ENCODE data around the gene IRX2. TPM values are rescaled to one million over a fixed set of nuclear protein-coding genes. Genes with fewer than 3 reads are reported as not detected.

Gene IRX2
- total and polyA plus RNA-seq, 10 of the 15 experiments (the other 5 are each of a cell fraction or from before 2014, with no cell fraction given), result not detected

DNA sequence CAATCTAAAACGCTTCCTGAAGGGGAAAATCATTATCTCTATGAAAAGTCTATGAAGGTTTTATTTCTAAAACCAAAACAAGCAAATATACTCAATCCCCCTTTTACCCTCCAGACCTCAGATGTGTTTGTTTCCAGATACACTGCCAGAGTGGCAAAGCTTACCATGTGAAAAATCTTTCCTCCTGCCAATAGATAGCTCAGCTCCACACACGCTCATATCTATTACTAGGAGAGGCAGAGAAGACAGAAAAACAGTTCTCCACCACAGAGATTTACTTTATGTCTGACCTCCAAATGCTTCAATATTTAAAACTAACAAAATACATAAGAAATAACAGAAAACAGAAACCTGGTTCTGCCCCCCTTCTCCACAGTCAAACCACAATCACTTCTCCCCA, 7.0 kb downstream of the IRX2 start:
- 0% methylated on average over 2 of the region's 2 CpGs for WGBS (ENCODE audit: insufficient coverage, insufficient replicate concordance, low lambda C conversion rate, missing lambda C conversion rate)
- TF ChIP-seq ZNF24 (IDR thresholded peaks at IDR 0.05) (no peak), NKRF (conservative IDR thresholded peaks at IDR 0.05) (no peak), IRF3 (IDR thresholded peaks at IDR 0.05) (no peak), CBFB (IDR thresholded peaks at IDR 0.05; ENCODE audit: low read depth) (no peak), SUPT20H (IDR thresholded peaks at IDR 0.05; ENCODE audit: borderline replicate concordance, control insufficient read depth, low read depth, low read length) (no peak), BMI1 (IDR thresholded peaks at IDR 0.05; ENCODE audit: borderline replicate concordance) (no peak), NR2C1 (IDR thresholded peaks at IDR 0.05) (no peak), KAT2A (conservative IDR thresholded peaks at IDR 0.05; ENCODE audit: control insufficient read depth, low read depth, low read length) (no peak), STAT3 (IDR thresholded peaks at IDR 0.05; ENCODE audit: low read depth, low read length) (no peak), YBX1 (IDR thresholded peaks at IDR 0.05) (no peak), ZNF384 (IDR thresholded peaks at IDR 0.05; ENCODE audit: borderline replicate concordance, low read depth, low read length) (no peak), POLR2AphosphoS5 (IDR thresholded peaks at IDR 0.05; ENCODE audit: low read length) (no peak)
- TF ChIP-seq, protein P1, sequence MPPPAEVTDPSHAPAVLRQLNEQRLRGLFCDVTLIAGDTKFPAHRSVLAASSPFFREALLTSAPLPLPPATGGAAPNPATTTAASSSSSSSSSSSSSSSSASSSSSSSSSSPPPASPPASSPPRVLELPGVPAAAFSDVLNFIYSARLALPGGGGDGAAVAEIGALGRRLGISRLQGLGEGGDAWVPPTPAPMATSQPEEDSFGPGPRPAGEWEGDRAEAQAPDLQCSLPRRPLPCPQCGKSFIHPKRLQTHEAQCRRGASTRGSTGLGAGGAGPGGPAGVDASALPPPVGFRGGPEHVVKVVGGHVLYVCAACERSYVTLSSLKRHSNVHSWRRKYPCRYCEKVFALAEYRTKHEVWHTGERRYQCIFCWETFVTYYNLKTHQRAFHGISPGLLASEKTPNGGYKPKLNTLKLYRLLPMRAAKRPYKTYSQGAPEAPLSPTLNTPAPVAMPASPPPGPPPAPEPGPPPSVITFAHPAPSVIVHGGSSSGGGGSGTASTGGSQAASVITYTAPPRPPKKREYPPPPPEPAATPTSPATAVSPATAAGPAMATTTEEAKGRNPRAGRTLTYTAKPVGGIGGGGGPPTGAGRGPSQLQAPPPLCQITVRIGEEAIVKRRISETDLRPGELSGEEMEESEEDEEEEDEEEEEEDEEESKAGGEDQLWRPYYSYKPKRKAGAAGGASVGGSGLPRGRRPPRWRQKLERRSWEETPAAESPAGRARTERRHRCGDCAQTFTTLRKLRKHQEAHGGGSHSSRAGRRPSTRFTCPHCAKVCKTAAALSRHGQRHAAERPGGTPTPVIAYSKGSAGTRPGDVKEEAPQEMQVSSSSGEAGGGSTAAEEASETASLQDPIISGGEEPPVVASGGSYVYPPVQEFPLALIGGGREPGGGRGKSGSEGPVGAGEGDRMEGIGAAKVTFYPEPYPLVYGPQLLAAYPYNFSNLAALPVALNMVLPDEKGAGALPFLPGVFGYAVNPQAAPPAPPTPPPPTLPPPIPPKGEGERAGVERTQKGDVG (CRISPR knock-in tag; IDR thresholded peaks at IDR 0.05), result no peak
- SMC1A ChIA-PET (ENCODE audit: uncharacterized antibody, unreplicated experiment), result no interaction called here
- Histone ChIP-seq H3K4me3 (no peak overlapping the region), H3K27me3 (replicated peaks in 1 of 2; ENCODE audit: control insufficient read depth in 2 of 2, insufficient read depth in 2 of 2, low read length in 1 of 2) (no peaks in the 10 kb centered on the region), H3K36me3 (ENCODE audit: control insufficient read depth in 2 of 2, insufficient read depth in 2 of 2, low read length in 1 of 2) (no peaks in the 10 kb centered on the region), H3K4me2 (ENCODE audit: control insufficient read depth, insufficient read depth) (no peak overlapping the region), H4K20me1 (ENCODE audit: control insufficient read depth, insufficient read depth) (no peaks in the 10 kb centered on the region), H3K9me3 (replicated peaks; ENCODE audit: control insufficient read depth, insufficient read depth, low read length) (no peaks in the 10 kb centered on the region; the same call in 2 of the 3 replicates), H3K9ac (ENCODE audit: control insufficient read depth, insufficient read depth, low read length) (no peak overlapping the region), H3K27ac (ENCODE audit: control insufficient read depth, insufficient read depth) (no peak overlapping the region), H3K4me1 (ENCODE audit: control insufficient read depth, insufficient read depth, low read length) (no peaks in the 10 kb centered on the region), H2AFZ (ENCODE audit: control insufficient read depth, low read depth, low read length) (no peak overlapping the region), H3K79me2 (ENCODE audit: control insufficient read depth, insufficient read depth, low read length) (no peaks in the 10 kb centered on the region)
- POLR2A ChIA-PET, result no interaction called here
- DNase-seq (ENCODE audit: low read depth, low spot score), result no peak
- in situ Hi-C loops (cut with MboI), result no loop called here
- no peak for ATAC-seq
- RAD21 ChIA-PET (ENCODE audit: unreplicated experiment), result no interaction called here
- intact Hi-C loops (cut with micrococcal nuclease; ENCODE audit: unreplicated experiment), result no loop called here
- BruUV-seq (replicated peaks), result no TSS peak
- FAIRE-seq, result no peak
- CTCF ChIA-PET, result no interaction called here
